Activated CD8-positive, alpha-beta T cell treated with anti-CD3 and anti-CD28 coated beads for 36 hours (primary cell): Measurements from ENCODE around the gene RGS7BP. TPM values are rescaled to one million over a fixed set of nuclear protein-coding genes. Genes with fewer than 3 reads are reported as not detected.

Experiments
- ATAC-seq: fragments of 200-7000 bp; cut with Tn5 transposase; one replicate; pipeline ENCODE4 v1.10.0; 2021; ENCODE audit warnings: mild to moderate bottlenecking, moderate library complexity
- CTCF ChIA-PET: fragments of 350-600 bp; sonication (Branson Sonifier 250); formaldehyde crosslinking; loops from one replicate; lab custom pipeline; 2021; ENCODE audit warnings: antibody characterized with exemption; lab: Charles Lee
- POLR2A ChIA-PET: fragments of 350-600 bp; sonication (Branson Sonifier 250); formaldehyde crosslinking; loops from one replicate; lab custom pipeline; 2021; ENCODE audit warnings: antibody characterized with exemption; lab: Charles Lee
- DNase-seq: peaks from one replicate; pipeline ENCODE4 v3.0.0-alpha.2; 2020
- H3K27ac Mint-ChIP-seq: one replicate; pipeline ENCODE4 v1.8.0; 2021; ENCODE audit warnings: mild to moderate bottlenecking, mixed read lengths
- H3K27me3 Mint-ChIP-seq: one replicate; pipeline ENCODE4 v1.8.0; 2021; ENCODE audit warnings: mixed read lengths
- H3K36me3 Mint-ChIP-seq: one replicate; pipeline ENCODE4 v1.8.0; 2021; ENCODE audit warnings: low read depth, mixed read lengths
- H3K4me1 Mint-ChIP-seq: one replicate; pipeline ENCODE4 v1.8.0; 2021; ENCODE audit warnings: low read depth, mixed read lengths
- H3K4me3 Mint-ChIP-seq: one replicate; pipeline ENCODE4 v1.8.0; 2021; ENCODE audit warnings: mild to moderate bottlenecking, moderate library complexity, mixed read lengths
- H3K9me3 Mint-ChIP-seq: one replicate; pipeline ENCODE4 v1.8.0; 2021; ENCODE audit warnings: mixed read lengths
- intact Hi-C: fragments of 100-400 bp; cut with micrococcal nuclease; formaldehyde crosslinking; loops from one replicate; pipeline ENCODE4 v1.10.0; 2022
- total RNA-seq, 2 experiments: library from RNA; stranded (reverse); gene quantifications; one replicate each; pipeline ENCODE4 v1.2.3, GENCODE V29; 2021
- TF ChIP-seq, protein P1 (sequence below): fragments of 200-600 bp; IDR thresholded peaks from one replicate; pipeline ENCODE4 v1.8.0; 2022; ENCODE audit warnings: antibody characterized with exemption, mild to moderate bottlenecking

RGS7BP gene
- total RNA-seq, 2 experiments from 2014 or later: not detected

DNA sequence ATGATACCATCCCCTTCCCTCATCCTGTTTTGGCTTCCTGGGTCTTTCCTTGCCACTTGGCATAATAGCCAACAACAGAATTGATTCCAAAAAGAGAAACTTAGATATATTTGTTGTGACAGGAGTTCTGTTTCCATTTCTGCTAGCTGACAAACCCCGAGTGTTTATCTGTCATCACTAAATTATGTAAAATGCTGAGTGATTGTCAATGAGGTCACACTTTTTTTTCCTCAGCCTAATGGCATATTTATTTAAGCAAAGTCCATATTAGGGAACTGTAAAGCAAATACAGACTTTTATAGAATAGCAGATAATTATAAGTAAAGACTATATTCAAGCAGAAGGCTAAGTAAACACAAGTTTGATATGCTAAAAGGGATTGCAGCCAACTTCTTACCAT, 64.0 kb downstream of the RGS7BP start:
- Mint-ChIP-seq H3K27ac (no peak overlapping the region), H3K9me3 (no peaks in the 10 kb centered on the region), H3K4me1 (no peaks in the 10 kb centered on the region), H3K27me3 (peaks cover 4% of the 10 kb centered on the region), H3K36me3 (no peaks in the 10 kb centered on the region), H3K4me3 (no peak overlapping the region)
- TF ChIP-seq, protein P1, sequence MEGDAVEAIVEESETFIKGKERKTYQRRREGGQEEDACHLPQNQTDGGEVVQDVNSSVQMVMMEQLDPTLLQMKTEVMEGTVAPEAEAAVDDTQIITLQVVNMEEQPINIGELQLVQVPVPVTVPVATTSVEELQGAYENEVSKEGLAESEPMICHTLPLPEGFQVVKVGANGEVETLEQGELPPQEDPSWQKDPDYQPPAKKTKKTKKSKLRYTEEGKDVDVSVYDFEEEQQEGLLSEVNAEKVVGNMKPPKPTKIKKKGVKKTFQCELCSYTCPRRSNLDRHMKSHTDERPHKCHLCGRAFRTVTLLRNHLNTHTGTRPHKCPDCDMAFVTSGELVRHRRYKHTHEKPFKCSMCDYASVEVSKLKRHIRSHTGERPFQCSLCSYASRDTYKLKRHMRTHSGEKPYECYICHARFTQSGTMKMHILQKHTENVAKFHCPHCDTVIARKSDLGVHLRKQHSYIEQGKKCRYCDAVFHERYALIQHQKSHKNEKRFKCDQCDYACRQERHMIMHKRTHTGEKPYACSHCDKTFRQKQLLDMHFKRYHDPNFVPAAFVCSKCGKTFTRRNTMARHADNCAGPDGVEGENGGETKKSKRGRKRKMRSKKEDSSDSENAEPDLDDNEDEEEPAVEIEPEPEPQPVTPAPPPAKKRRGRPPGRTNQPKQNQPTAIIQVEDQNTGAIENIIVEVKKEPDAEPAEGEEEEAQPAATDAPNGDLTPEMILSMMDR: no peak
- intact Hi-C loops: no loop called here
- no peak for DNase-seq
- POLR2A ChIA-PET: no interaction called here
- no peak for ATAC-seq
- CTCF ChIA-PET: no interaction called here

DNA sequence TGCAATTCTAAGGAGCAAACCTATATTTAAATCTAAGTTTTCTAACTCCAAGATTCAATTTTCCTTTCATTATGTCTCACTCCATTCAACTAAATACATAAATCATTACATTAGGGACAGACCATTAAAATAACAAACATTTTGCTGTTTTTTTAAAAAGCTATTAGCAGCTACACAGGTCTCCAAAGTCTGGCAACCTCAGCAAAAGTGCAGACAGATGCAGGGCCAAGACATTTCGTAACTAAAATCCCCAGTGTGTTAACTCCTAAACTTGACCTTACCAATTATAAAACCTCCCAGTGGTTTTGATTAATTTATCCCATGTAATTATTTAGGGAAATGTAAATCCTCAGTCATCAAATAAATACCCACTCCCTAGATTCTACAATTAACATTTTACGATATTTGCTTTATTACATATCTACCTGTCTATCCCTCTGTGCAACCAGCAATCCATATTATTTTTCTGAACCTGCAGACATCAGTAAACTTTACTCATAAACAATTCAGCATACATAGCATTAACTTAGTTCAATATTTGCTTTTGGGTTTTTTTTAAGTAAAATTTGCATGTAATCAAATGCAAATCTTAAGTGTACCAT, 64.7 kb downstream of the RGS7BP start:
- H3K36me3 Mint-ChIP-seq: no peaks in the 10 kb centered on the region
- H3K9me3 Mint-ChIP-seq: no peaks in the 10 kb centered on the region
- no peaks in the 10 kb centered on the region for H3K4me1 Mint-ChIP-seq
- DNase-seq (no peak), ATAC-seq (no peak)
- intact Hi-C loops: no loop called here
- TF ChIP-seq, protein P1: no peak
- no peak overlapping the region for H3K4me3 Mint-ChIP-seq
- CTCF ChIA-PET: no interaction called here
- H3K27me3 Mint-ChIP-seq: peaks cover 4% of the 10 kb centered on the region
- H3K27ac Mint-ChIP-seq: no peak overlapping the region
- POLR2A ChIA-PET: no interaction called here

GRCh38 chr5:64575561-64575960, 69.7 kb downstream of the RGS7BP start:
- Mint-ChIP-seq H3K36me3 (no peaks in the 10 kb centered on the region), H3K9me3 (no peaks in the 10 kb centered on the region)

GRCh38 chr5:64576250-64576649, 70.4 kb downstream of the RGS7BP start:
- ChIA-PET POLR2A (no interaction called here), CTCF (no interaction called here)
- intact Hi-C loops: no loop called here
- TF ChIP-seq, protein P1: no peak
- Mint-ChIP-seq H3K4me3 (no peak overlapping the region), H3K4me1 (no peaks in the 10 kb centered on the region), H3K9me3 (no peaks in the 10 kb centered on the region), H3K27me3 (peaks cover 17% of the 10 kb centered on the region), H3K36me3 (no peaks in the 10 kb centered on the region), H3K27ac (no peak overlapping the region)
- no peak for DNase-seq
- no peak for ATAC-seq

More at GRCh38 chr5:64575561-64575960, 69.7 kb downstream of the RGS7BP start:
- DNase-seq (no peak), ATAC-seq (no peak)
- Mint-ChIP-seq H3K27ac (no peak overlapping the region), H3K4me1 (no peaks in the 10 kb centered on the region), H3K4me3 (no peak overlapping the region), H3K27me3 (peaks cover 17% of the 10 kb centered on the region)
- TF ChIP-seq, protein P1: no peak
- intact Hi-C loops: no loop called here
- CTCF ChIA-PET: no interaction called here
- POLR2A ChIA-PET: no interaction called here

DNA sequence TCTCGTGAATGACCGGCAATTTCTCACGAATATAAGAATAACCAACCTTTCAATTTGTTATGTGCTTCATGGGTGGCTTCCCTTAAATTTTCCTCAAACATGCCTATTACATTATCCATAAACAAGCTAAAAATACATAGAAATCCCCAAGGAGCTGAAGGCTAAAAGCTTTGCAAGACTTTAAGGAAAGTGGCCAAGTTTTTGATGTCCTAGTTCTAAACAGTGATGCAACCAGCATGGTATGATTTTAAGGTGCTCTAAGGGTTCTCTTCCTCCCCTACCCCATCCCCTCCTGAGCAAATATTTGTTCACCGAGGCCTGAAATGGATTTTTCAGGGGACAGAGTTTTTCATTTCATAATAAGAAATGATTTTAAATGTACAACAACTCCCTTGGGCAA, 79.8 kb downstream of the RGS7BP start:
- ATAC-seq: no peak
- H3K4me1 Mint-ChIP-seq: no peaks in the 10 kb centered on the region
- intact Hi-C loops: no loop called here
- TF ChIP-seq, protein P1: no peak
- H3K36me3 Mint-ChIP-seq: no peaks in the 10 kb centered on the region
- H3K9me3 Mint-ChIP-seq: no peaks in the 10 kb centered on the region
- H3K4me3 Mint-ChIP-seq: no peak overlapping the region
- no peak for DNase-seq
- ChIA-PET POLR2A (no interaction called here), CTCF (no interaction called here)
- H3K27me3 Mint-ChIP-seq: peaks cover 11% of the 10 kb centered on the region
- H3K27ac Mint-ChIP-seq: no peak overlapping the region
